Measurements from ENCODE around the gene RIMBP2.

Gene RIMBP2

GRCh38 chr12:130478786-130479185 lies 237.3 kb downstream of the RIMBP2 start:
- H3K9ac ChIP-seq (ENCODE audit: low read length): no peak overlapping the region
- DNase-seq: no peak
- no peak overlapping the region for H3K4me3 ChIP-seq (ENCODE audit: low read length)
- H2AFZ ChIP-seq (ENCODE audit: low read length): no peak overlapping the region
- H3K9me3 ChIP-seq (replicated peaks; ENCODE audit: insufficient read depth, low read length): no peaks in the 10 kb centered on the region
- no peaks in the 10 kb centered on the region for H3K36me3 ChIP-seq (replicated peaks; ENCODE audit: insufficient read depth, low read length)
- no peaks in the 10 kb centered on the region for H3K79me2 ChIP-seq (ENCODE audit: low read length)
- H4K20me1 ChIP-seq (ENCODE audit: insufficient read depth, low read length): no peaks in the 10 kb centered on the region
- no peaks in the 10 kb centered on the region for H3K4me1 ChIP-seq (ENCODE audit: low read length)
- no peaks in the 10 kb centered on the region; the same call in 1 of the 2 replicates for H3K27me3 ChIP-seq (replicated peaks; ENCODE audit: insufficient read depth, low read length)
- TF ChIP-seq, protein P1, sequence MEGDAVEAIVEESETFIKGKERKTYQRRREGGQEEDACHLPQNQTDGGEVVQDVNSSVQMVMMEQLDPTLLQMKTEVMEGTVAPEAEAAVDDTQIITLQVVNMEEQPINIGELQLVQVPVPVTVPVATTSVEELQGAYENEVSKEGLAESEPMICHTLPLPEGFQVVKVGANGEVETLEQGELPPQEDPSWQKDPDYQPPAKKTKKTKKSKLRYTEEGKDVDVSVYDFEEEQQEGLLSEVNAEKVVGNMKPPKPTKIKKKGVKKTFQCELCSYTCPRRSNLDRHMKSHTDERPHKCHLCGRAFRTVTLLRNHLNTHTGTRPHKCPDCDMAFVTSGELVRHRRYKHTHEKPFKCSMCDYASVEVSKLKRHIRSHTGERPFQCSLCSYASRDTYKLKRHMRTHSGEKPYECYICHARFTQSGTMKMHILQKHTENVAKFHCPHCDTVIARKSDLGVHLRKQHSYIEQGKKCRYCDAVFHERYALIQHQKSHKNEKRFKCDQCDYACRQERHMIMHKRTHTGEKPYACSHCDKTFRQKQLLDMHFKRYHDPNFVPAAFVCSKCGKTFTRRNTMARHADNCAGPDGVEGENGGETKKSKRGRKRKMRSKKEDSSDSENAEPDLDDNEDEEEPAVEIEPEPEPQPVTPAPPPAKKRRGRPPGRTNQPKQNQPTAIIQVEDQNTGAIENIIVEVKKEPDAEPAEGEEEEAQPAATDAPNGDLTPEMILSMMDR (IDR thresholded peaks at IDR 0.05; ENCODE audit: low read length): no peak
- TF ChIP-seq EZH2phosphoT487 (IDR thresholded peaks at IDR 0.05; ENCODE audit: low read length) (no peak), EZH2 (optimal IDR thresholded peaks at IDR 0.05; ENCODE audit: low read depth, low read length) (no peak)
- H3K4me2 ChIP-seq (ENCODE audit: low read depth, low read length): no peak overlapping the region
- no peaks in the 10 kb centered on the region for H3K9me2 ChIP-seq (replicated peaks; ENCODE audit: insufficient read depth, low read length)
- H3F3A ChIP-seq (ENCODE audit: insufficient read depth, low read length): no peaks in the 10 kb centered on the region
- H3K27ac ChIP-seq (ENCODE audit: low read length): no peak overlapping the region

DNA sequence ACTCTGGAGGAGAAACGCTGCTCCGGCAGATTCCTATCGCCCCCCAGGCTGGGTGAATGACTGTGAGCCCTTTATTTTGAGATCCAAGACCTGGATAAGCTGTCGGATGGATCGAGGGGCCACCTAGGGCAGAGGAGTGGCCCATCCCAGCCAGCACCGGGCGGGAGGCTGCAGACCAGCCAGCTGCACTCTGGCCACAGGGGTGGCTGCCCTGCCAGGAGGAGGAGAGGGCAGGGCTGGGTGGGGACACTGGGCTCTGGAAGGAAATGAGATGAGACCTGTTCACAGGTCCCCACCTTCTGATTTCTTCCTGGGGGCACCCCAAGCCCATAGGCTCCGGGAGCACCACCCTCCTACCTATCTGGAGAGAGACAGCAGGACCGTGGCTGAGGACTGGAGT lies 238.4 kb downstream of the RIMBP2 start:
- no peak overlapping the region for H3K4me3 ChIP-seq (ENCODE audit: low read length)
- no peaks in the 10 kb centered on the region for H3K9me2 ChIP-seq (replicated peaks; ENCODE audit: insufficient read depth, low read length)
- no peaks in the 10 kb centered on the region for H4K20me1 ChIP-seq (ENCODE audit: insufficient read depth, low read length)
- H3K4me2 ChIP-seq (ENCODE audit: low read depth, low read length): no peak overlapping the region
- no peaks in the 10 kb centered on the region for H3K9me3 ChIP-seq (replicated peaks; ENCODE audit: insufficient read depth, low read length)
- H3F3A ChIP-seq (ENCODE audit: insufficient read depth, low read length): no peaks in the 10 kb centered on the region
- no peak overlapping the region for H2AFZ ChIP-seq (ENCODE audit: low read length)
- TF ChIP-seq EZH2phosphoT487 (IDR thresholded peaks at IDR 0.05; ENCODE audit: low read length) (no peak), EZH2 (optimal IDR thresholded peaks at IDR 0.05; ENCODE audit: low read depth, low read length) (no peak)
- TF ChIP-seq, protein P1 (IDR thresholded peaks at IDR 0.05; ENCODE audit: low read length): no peak
- no peak overlapping the region for H3K9ac ChIP-seq (ENCODE audit: low read length)
- no peaks in the 10 kb centered on the region for H3K4me1 ChIP-seq (ENCODE audit: low read length)
- H3K36me3 ChIP-seq (replicated peaks; ENCODE audit: insufficient read depth, low read length): no peaks in the 10 kb centered on the region
- DNase-seq: no peak
- no peaks in the 10 kb centered on the region for H3K79me2 ChIP-seq (ENCODE audit: low read length)
- H3K27ac ChIP-seq (ENCODE audit: low read length): no peak overlapping the region
- H3K27me3 ChIP-seq (replicated peaks; ENCODE audit: insufficient read depth, low read length): no peaks in the 10 kb centered on the region; the same call in 1 of the 2 replicates

- no peaks in the 10 kb centered on the region for H3F3A ChIP-seq (ENCODE audit: insufficient read depth, low read length)
- H3K27me3 ChIP-seq (replicated peaks; ENCODE audit: insufficient read depth, low read length): no peaks in the 10 kb centered on the region; the same call in 1 of the 2 replicates
- no peaks in the 10 kb centered on the region for H3K4me1 ChIP-seq (ENCODE audit: low read length)
Observed at GRCh38 chr12:130477266-130477665, 238.8 kb downstream of the RIMBP2 start.

More at GRCh38 chr12:130477266-130477665, 238.8 kb downstream of the RIMBP2 start:
- no peaks in the 10 kb centered on the region for H4K20me1 ChIP-seq (ENCODE audit: insufficient read depth, low read length)
- no peaks in the 10 kb centered on the region for H3K9me3 ChIP-seq (replicated peaks; ENCODE audit: insufficient read depth, low read length)
- no peak overlapping the region for H2AFZ ChIP-seq (ENCODE audit: low read length)
- H3K36me3 ChIP-seq (replicated peaks; ENCODE audit: insufficient read depth, low read length): no peaks in the 10 kb centered on the region
- no peak overlapping the region for H3K4me2 ChIP-seq (ENCODE audit: low read depth, low read length)
- TF ChIP-seq EZH2 (optimal IDR thresholded peaks at IDR 0.05; ENCODE audit: low read depth, low read length) (no peak), EZH2phosphoT487 (IDR thresholded peaks at IDR 0.05; ENCODE audit: low read length) (no peak)
- TF ChIP-seq, protein P1 (IDR thresholded peaks at IDR 0.05; ENCODE audit: low read length): no peak
- no peak overlapping the region for H3K4me3 ChIP-seq (ENCODE audit: low read length)
- no peak overlapping the region for H3K9ac ChIP-seq (ENCODE audit: low read length)
- no peaks in the 10 kb centered on the region for H3K9me2 ChIP-seq (replicated peaks; ENCODE audit: insufficient read depth, low read length)
- H3K79me2 ChIP-seq (ENCODE audit: low read length): no peaks in the 10 kb centered on the region
- H3K27ac ChIP-seq (ENCODE audit: low read length): no peak overlapping the region
- DNase-seq: no peak
